GM20000 (cell line): ENCODE measurements around the gene TBL1Y.
"Not testable (repeated sequence)": the region's sequence is repeated elsewhere in the genome, so short reads cannot be mapped to it uniquely, and the experiment has no call there.

Experiments
- DNase-seq: peaks from one replicate; pipeline ENCODE4 v3.0.0; 2012; ENCODE audit warnings: low spot score
- TF ChIP-seq, protein P1 (sequence below): IDR thresholded peaks from 2 replicates; pipeline ENCODE4 v1.5.1; 2012; ENCODE audit warnings: mild to moderate bottlenecking, control low read depth; ENCODE audit errors: extremely low read depth, missing control alignments

TBL1Y gene

GRCh38 chrY:6910372-6911252 lies at the start of gene TBL1Y:
Gene TBL1Y, plus strand, starts transcription at chrY:6910697. Its CDS starts 114,388 bp downstream, at chrY:7025085.
- no peak for DNase-seq
- TF ChIP-seq, protein P1, sequence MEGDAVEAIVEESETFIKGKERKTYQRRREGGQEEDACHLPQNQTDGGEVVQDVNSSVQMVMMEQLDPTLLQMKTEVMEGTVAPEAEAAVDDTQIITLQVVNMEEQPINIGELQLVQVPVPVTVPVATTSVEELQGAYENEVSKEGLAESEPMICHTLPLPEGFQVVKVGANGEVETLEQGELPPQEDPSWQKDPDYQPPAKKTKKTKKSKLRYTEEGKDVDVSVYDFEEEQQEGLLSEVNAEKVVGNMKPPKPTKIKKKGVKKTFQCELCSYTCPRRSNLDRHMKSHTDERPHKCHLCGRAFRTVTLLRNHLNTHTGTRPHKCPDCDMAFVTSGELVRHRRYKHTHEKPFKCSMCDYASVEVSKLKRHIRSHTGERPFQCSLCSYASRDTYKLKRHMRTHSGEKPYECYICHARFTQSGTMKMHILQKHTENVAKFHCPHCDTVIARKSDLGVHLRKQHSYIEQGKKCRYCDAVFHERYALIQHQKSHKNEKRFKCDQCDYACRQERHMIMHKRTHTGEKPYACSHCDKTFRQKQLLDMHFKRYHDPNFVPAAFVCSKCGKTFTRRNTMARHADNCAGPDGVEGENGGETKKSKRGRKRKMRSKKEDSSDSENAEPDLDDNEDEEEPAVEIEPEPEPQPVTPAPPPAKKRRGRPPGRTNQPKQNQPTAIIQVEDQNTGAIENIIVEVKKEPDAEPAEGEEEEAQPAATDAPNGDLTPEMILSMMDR, result no peak

DNA sequence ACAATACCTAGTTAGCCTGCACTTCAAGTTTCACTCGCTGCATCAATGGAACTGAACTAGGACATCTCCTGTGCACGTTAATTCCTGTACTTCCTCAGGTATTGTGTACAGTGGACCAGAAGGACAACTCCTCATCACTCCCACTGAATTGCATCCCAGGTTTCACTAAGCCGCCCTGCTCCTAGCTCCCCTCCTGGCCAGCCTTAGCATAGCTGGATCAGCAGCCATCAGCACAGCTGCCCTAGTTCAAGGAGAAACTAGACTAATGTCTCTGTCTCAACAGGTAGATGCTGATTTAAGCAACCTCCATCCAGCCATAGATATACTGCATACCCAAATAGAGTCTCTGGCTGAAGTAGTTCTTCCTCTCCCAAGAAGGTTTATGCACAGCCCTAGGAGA lies 16.0 kb upstream of the TBL1Y start:
- no peak for DNase-seq
- TF ChIP-seq, protein P1, result no peak

- TF ChIP-seq, protein P1, result no peak
- no peak for DNase-seq
Observed at GRCh38 chrY:6895236-6895635, 15.3 kb upstream of the TBL1Y start.

- DNase-seq, result not testable (repeated sequence)
Observed at GRCh38 chrY:6902116-6902515, 8.4 kb upstream of the TBL1Y start.

DNA sequence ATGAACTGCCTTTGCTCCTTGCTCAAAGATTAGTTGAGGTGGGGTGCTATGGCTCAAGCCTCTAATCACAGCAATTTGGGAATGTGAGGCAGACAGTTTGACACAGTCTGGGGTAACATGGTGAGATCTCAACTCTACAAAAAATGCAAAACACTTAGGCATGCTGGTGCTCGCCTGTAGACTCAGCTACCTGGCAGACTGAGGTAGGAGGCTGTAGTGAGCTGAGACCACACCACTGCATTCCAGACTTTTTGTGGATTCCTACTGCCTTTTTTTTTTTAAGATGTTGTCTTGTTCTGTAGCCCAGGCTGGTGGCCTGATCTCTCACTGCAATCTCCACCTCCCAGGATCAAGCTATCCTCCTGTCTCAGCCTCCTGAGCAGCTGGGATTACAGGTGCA lies 2.9 kb upstream of the TBL1Y start:
- TF ChIP-seq, protein P1, result no peak
- DNase-seq, result no peak

- not testable (repeated sequence) for DNase-seq
Observed at GRCh38 chrY:6908021-6908420, 2.5 kb upstream of the TBL1Y start.

DNA sequence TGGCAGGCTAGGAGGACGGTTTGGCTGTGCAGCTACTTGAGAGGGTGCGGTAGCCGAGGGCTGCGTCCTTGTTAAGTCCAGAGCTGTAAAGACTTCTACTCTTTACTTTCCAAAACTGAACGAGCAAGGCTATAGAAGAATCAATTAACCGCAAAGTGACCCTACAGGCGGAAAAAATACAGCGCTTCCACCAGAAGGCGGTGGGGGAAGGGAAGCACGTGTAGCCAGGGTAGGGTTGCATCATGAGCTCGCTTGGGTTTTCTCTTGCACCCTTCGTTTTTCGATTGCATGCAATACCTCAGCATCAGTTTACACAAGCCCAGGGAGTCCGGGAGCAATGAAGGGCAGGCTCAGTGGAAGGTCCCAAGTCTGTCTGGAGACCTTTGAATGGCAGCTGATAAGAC lies 1.4 kb upstream of the TBL1Y start:
- TF ChIP-seq, protein P1, result no peak
- DNase-seq, result no peak

GRCh38 chrY:6909856-6910255 lies 641 bp upstream of the TBL1Y start:
- DNase-seq, result no peak
- TF ChIP-seq, protein P1, result no peak
